Measurements from ENCODE around the gene GATAD2A.

The GATAD2A gene

GRCh38 chr19:19427944-19428343, 22.5 kb downstream of the GATAD2A start:
- Histone ChIP-seq H3K36me3 (ENCODE audit: insufficient read depth, low read length) (no peaks in the 10 kb centered on the region), H3K9ac (ENCODE audit: low read length) (no peak overlapping the region), H3K9me3 (ENCODE audit: low read length) (no peaks in the 10 kb centered on the region), H3K27ac (ENCODE audit: low read depth, low read length) (no peak overlapping the region), H3K4me1 (ENCODE audit: insufficient read depth, low read length) (peaks cover 11% of the 10 kb centered on the region), H3K4me3 (ENCODE audit: low read depth in 1 of 2, low read length in 2 of 2) (no peak overlapping the region), H3K27me3 (ENCODE audit: control insufficient read depth in 1 of 2, insufficient read depth in 2 of 2, low read length in 2 of 2) (no peaks in the 10 kb centered on the region)

- no peaks in the 10 kb centered on the region for H3K36me3 ChIP-seq (ENCODE audit: insufficient read depth, low read length)
- H3K9ac ChIP-seq (ENCODE audit: low read length) = no peak overlapping the region
- H3K4me3 ChIP-seq (ENCODE audit: low read depth in 1 of 2, low read length in 2 of 2) = no peak overlapping the region
- H3K27ac ChIP-seq (ENCODE audit: low read depth, low read length) = no peak overlapping the region
- no peaks in the 10 kb centered on the region for H3K27me3 ChIP-seq (ENCODE audit: control insufficient read depth in 1 of 2, insufficient read depth in 2 of 2, low read length in 2 of 2)
- H3K9me3 ChIP-seq (ENCODE audit: low read length) = no peaks in the 10 kb centered on the region
- peaks cover 12% of the 10 kb centered on the region for H3K4me1 ChIP-seq (ENCODE audit: insufficient read depth, low read length)
These were observed 23.3 kb downstream of the GATAD2A start for GRCh38 chr19:19428746-19429145.

GRCh38 chr19:19429361-19429760, 23.9 kb downstream of the GATAD2A start:
- Histone ChIP-seq H3K27ac (ENCODE audit: low read depth, low read length) (no peak overlapping the region), H3K9me3 (ENCODE audit: low read length) (no peaks in the 10 kb centered on the region), H3K4me3 (ENCODE audit: low read depth in 1 of 2, low read length in 2 of 2) (no peak overlapping the region), H3K36me3 (ENCODE audit: insufficient read depth, low read length) (no peaks in the 10 kb centered on the region), H3K4me1 (ENCODE audit: insufficient read depth, low read length) (peaks cover 18% of the 10 kb centered on the region), H3K27me3 (ENCODE audit: control insufficient read depth in 1 of 2, insufficient read depth in 2 of 2, low read length in 2 of 2) (no peaks in the 10 kb centered on the region), H3K9ac (ENCODE audit: low read length) (no peak overlapping the region)

- H3K9ac ChIP-seq (ENCODE audit: low read length) = no peak overlapping the region
- no peaks in the 10 kb centered on the region for H3K9me3 ChIP-seq (ENCODE audit: low read length)
- H3K27me3 ChIP-seq (ENCODE audit: control insufficient read depth in 1 of 2, insufficient read depth in 2 of 2, low read length in 2 of 2) = no peaks in the 10 kb centered on the region
- H3K36me3 ChIP-seq (ENCODE audit: insufficient read depth, low read length) = no peaks in the 10 kb centered on the region
- H3K4me1 ChIP-seq (ENCODE audit: insufficient read depth, low read length) = peaks cover 17% of the 10 kb centered on the region
- no peak overlapping the region for H3K4me3 ChIP-seq (ENCODE audit: low read depth in 1 of 2, low read length in 2 of 2)
- no peak overlapping the region for H3K27ac ChIP-seq (ENCODE audit: low read depth, low read length)
These were observed 27.3 kb downstream of the GATAD2A start for GRCh38 chr19:19432732-19433131.

- Histone ChIP-seq H3K9ac (ENCODE audit: low read length) (no peak overlapping the region), H3K27ac (ENCODE audit: low read depth, low read length) (no peak overlapping the region), H3K9me3 (ENCODE audit: low read length) (no peaks in the 10 kb centered on the region), H3K4me1 (ENCODE audit: insufficient read depth, low read length) (peaks cover 12% of the 10 kb centered on the region), H3K4me3 (ENCODE audit: low read depth in 1 of 2, low read length in 2 of 2) (no peak overlapping the region), H3K36me3 (ENCODE audit: insufficient read depth, low read length) (no peaks in the 10 kb centered on the region), H3K27me3 (ENCODE audit: control insufficient read depth in 1 of 2, insufficient read depth in 2 of 2, low read length in 2 of 2) (no peaks in the 10 kb centered on the region)
These were observed 28.3 kb downstream of the GATAD2A start for GRCh38 chr19:19433666-19434213.

GRCh38 chr19:19434483-19435045, 29.1 kb downstream of the GATAD2A start:
- Histone ChIP-seq H3K27me3 (ENCODE audit: control insufficient read depth in 1 of 2, insufficient read depth in 2 of 2, low read length in 2 of 2) (no peaks in the 10 kb centered on the region), H3K27ac (ENCODE audit: low read depth, low read length) (peak overlapping the region; percentile 27), H3K4me1 (ENCODE audit: insufficient read depth, low read length) (peaks cover 12% of the 10 kb centered on the region), H3K4me3 (ENCODE audit: low read depth in 1 of 2, low read length in 2 of 2) (no peak overlapping the region), H3K9me3 (ENCODE audit: low read length) (no peaks in the 10 kb centered on the region), H3K9ac (ENCODE audit: low read length) (no peak overlapping the region), H3K36me3 (ENCODE audit: insufficient read depth, low read length) (no peaks in the 10 kb centered on the region)

- no peak overlapping the region for H3K4me3 ChIP-seq (ENCODE audit: low read depth in 1 of 2, low read length in 2 of 2)
- H3K36me3 ChIP-seq (ENCODE audit: insufficient read depth, low read length) = no peaks in the 10 kb centered on the region
- no peak overlapping the region for H3K9ac ChIP-seq (ENCODE audit: low read length)
- H3K27ac ChIP-seq (ENCODE audit: low read depth, low read length) = no peak overlapping the region
- H3K9me3 ChIP-seq (ENCODE audit: low read length) = no peaks in the 10 kb centered on the region
- H3K27me3 ChIP-seq (ENCODE audit: control insufficient read depth in 1 of 2, insufficient read depth in 2 of 2, low read length in 2 of 2) = no peaks in the 10 kb centered on the region
- H3K4me1 ChIP-seq (ENCODE audit: insufficient read depth, low read length) = peaks cover 12% of the 10 kb centered on the region
These were observed 30.7 kb downstream of the GATAD2A start for GRCh38 chr19:19436137-19436691.

DNA sequence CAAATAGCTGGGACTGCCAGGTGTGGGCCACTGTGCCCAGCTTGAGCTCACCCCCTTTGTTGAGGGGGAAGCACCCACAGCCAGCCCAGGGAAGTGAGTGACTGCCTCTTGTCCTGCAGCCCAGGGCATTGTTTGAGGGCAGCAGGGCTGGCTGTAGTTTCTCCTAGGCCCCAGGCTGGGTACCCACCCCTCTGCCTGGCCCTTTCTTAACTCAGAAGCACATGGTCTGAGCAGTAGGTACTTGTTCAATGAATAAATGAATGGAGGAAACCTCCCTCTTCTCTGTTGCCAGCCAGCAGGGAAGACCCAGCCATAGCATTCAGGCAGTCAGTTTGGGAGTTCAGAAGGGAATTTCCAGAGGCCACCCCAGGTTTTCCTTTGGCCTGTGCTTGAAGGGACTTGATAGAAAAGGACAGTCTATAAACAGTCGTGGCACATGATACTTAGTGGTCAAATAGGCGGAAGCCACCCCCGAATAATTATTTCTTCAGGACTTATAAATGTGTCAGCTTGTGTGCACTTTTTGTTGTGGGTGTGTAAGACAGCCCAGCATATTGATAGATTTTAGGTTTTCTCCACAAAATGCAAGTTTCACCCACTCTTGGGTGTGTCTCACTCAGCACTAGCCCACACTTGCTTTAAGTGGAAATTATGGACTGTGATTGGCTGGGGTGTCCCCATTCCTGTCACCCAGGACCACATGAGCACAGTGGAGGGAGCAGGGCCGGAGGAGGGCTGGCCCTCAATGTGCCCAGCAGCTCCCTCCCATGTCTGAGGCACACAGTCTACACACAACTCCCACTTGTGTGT, 33.1 kb downstream of the GATAD2A start:
- Histone ChIP-seq H3K4me3 (ENCODE audit: low read depth in 1 of 2, low read length in 2 of 2) (no peak overlapping the region), H3K9ac (ENCODE audit: low read length) (no peak overlapping the region), H3K27ac (ENCODE audit: low read depth, low read length) (no peak overlapping the region), H3K4me1 (ENCODE audit: insufficient read depth, low read length) (peaks cover 12% of the 10 kb centered on the region), H3K36me3 (ENCODE audit: insufficient read depth, low read length) (no peaks in the 10 kb centered on the region), H3K27me3 (ENCODE audit: control insufficient read depth in 1 of 2, insufficient read depth in 2 of 2, low read length in 2 of 2) (no peaks in the 10 kb centered on the region), H3K9me3 (ENCODE audit: low read length) (no peaks in the 10 kb centered on the region)

- H3K4me3 ChIP-seq (ENCODE audit: low read depth in 1 of 2, low read length in 2 of 2) = no peak overlapping the region
- H3K9ac ChIP-seq (ENCODE audit: low read length) = no peak overlapping the region
- H3K27me3 ChIP-seq (ENCODE audit: control insufficient read depth in 1 of 2, insufficient read depth in 2 of 2, low read length in 2 of 2) = no peaks in the 10 kb centered on the region
- H3K4me1 ChIP-seq (ENCODE audit: insufficient read depth, low read length) = peaks cover 8% of the 10 kb centered on the region
- H3K36me3 ChIP-seq (ENCODE audit: insufficient read depth, low read length) = no peaks in the 10 kb centered on the region
- H3K9me3 ChIP-seq (ENCODE audit: low read length) = no peaks in the 10 kb centered on the region
- no peak overlapping the region for H3K27ac ChIP-seq (ENCODE audit: low read depth, low read length)
These were observed 33.7 kb downstream of the GATAD2A start for GRCh38 chr19:19439176-19439482.

GRCh38 chr19:19443283-19443682, 37.8 kb downstream of the GATAD2A start:
- Histone ChIP-seq H3K9ac (ENCODE audit: low read length) (no peak overlapping the region), H3K9me3 (ENCODE audit: low read length) (no peaks in the 10 kb centered on the region), H3K27me3 (ENCODE audit: control insufficient read depth in 1 of 2, insufficient read depth in 2 of 2, low read length in 2 of 2) (no peaks in the 10 kb centered on the region), H3K4me3 (ENCODE audit: low read depth in 1 of 2, low read length in 2 of 2) (no peak overlapping the region), H3K27ac (ENCODE audit: low read depth, low read length) (no peak overlapping the region), H3K4me1 (ENCODE audit: insufficient read depth, low read length) (no peaks in the 10 kb centered on the region), H3K36me3 (ENCODE audit: insufficient read depth, low read length) (no peaks in the 10 kb centered on the region)

- no peak overlapping the region for H3K9ac ChIP-seq (ENCODE audit: low read length)
- H3K36me3 ChIP-seq (ENCODE audit: insufficient read depth, low read length) = no peaks in the 10 kb centered on the region
- H3K27ac ChIP-seq (ENCODE audit: low read depth, low read length) = no peak overlapping the region
- no peaks in the 10 kb centered on the region for H3K27me3 ChIP-seq (ENCODE audit: control insufficient read depth in 1 of 2, insufficient read depth in 2 of 2, low read length in 2 of 2)
- no peaks in the 10 kb centered on the region for H3K9me3 ChIP-seq (ENCODE audit: low read length)
- no peaks in the 10 kb centered on the region for H3K4me1 ChIP-seq (ENCODE audit: insufficient read depth, low read length)
- H3K4me3 ChIP-seq (ENCODE audit: low read depth in 1 of 2, low read length in 2 of 2) = no peak overlapping the region
These were observed 38.6 kb downstream of the GATAD2A start for GRCh38 chr19:19443902-19444680.
